Iris pigment epithelial cell (primary cell): ENCODE data around the gene PRDM13.
"Not testable (repeated sequence)": the region's sequence is repeated elsewhere in the genome, so short reads cannot be mapped to it uniquely, and the experiment has no call there.

Source experiments
- DNase-seq: peaks from one replicate; pipeline ENCODE4 v3.0.0-alpha.2; 2011; ENCODE audit warnings: low read depth

The PRDM13 gene

GRCh38 chr6:99603421-99604165, 3.0 kb upstream of the PRDM13 start:
- DNase-seq: no peak

- no peak for DNase-seq
These were observed 2.2 kb upstream of the PRDM13 start for GRCh38 chr6:99604166-99605073.

- DNase-seq: no peak
These were observed 1.4 kb upstream of the PRDM13 start for GRCh38 chr6:99605074-99605734.

- DNase-seq: no peak
These were observed 550 bp upstream of the PRDM13 start for GRCh38 chr6:99605911-99606655.

GRCh38 chr6:99607416-99608036, 893 bp downstream of the PRDM13 start:
- no peak for DNase-seq

- no peak for DNase-seq
These were observed 1.6 kb downstream of the PRDM13 start for GRCh38 chr6:99608059-99608885.

GRCh38 chr6:99608886-99609482, 2.4 kb downstream of the PRDM13 start:
- DNase-seq: no peak

GRCh38 chr6:99609905-99610489, 3.4 kb downstream of the PRDM13 start:
- no peak for DNase-seq

- no peak for DNase-seq
These were observed 4.5 kb downstream of the PRDM13 start for GRCh38 chr6:99611148-99611547.

- no peak for DNase-seq
These were observed 6.1 kb downstream of the PRDM13 start for GRCh38 chr6:99612551-99613408.

GRCh38 chr6:99613409-99613704, 6.7 kb downstream of the PRDM13 start:
- peak; percentile 34 for DNase-seq

GRCh38 chr6:99613705-99614429, 7.2 kb downstream of the PRDM13 start:
- no peak for DNase-seq

GRCh38 chr6:99614430-99615186, 8.0 kb downstream of the PRDM13 start:
- DNase-seq: no peak

GRCh38 chr6:99617131-99617530, 10.5 kb downstream of the PRDM13 start:
- DNase-seq: no peak

- no peak for DNase-seq
These were observed 12.2 kb downstream of the PRDM13 start for GRCh38 chr6:99618649-99619408.

GRCh38 chr6:99619409-99619762, 12.8 kb downstream of the PRDM13 start:
- no peak for DNase-seq

- not testable (repeated sequence) for DNase-seq
These were observed 15.4 kb downstream of the PRDM13 start for GRCh38 chr6:99622044-99622443.
